Upper lobe of left lung (tissue), 6 donors: ENCODE data around the gene CDKL4. TPM values are rescaled to one million over a fixed set of nuclear protein-coding genes. Genes with fewer than 3 reads are reported as not detected.
"Not testable (repeated sequence)": the region's sequence is repeated elsewhere in the genome, so short reads cannot be mapped to it uniquely, and the experiment has no call there.

Experiments used
- ATAC-seq, 2 donors: fragments of 200-7000 bp; cut with Tn5 transposase; one replicate each; pipeline ENCODE4 v1.9.1; 2022; ENCODE audit warnings: mild to moderate bottlenecking in 2 of 2, moderate library complexity in 2 of 2; ENCODE audit not compliant: low FRiP score in 2 of 2
- DNase-seq, 2 donors: peaks; one replicate each; pipeline ENCODE4 v3.0.0-alpha.2; 2019 to 2020
- H3K27ac ChIP-seq, 4 donors: fragments of 200-600 bp; sonication (generic); one replicate each; pipeline ENCODE4 v1.5.1; 2016 to 2019
- H3K27me3 ChIP-seq, 4 donors: fragments of 200-600 bp; sonication (generic); one replicate each; pipeline ENCODE4 v1.5.1; 2017 to 2019
- H3K36me3 ChIP-seq, 4 donors: fragments of 200-600 bp; sonication (generic); one replicate each; pipeline ENCODE4 v1.5.1; 2016 to 2019
- H3K4me1 ChIP-seq, 4 donors: fragments of 200-600 bp; sonication (generic); one replicate each; pipeline ENCODE4 v1.5.1; 2018 to 2019
- H3K4me3 ChIP-seq, 4 donors: fragments of 200-600 bp; sonication (generic); one replicate each; pipeline ENCODE4 v1.5.1; 2017 to 2019; ENCODE audit warnings: mild to moderate bottlenecking in 2 of 4, moderate library complexity in 1 of 4
- H3K9me3 ChIP-seq, 4 donors: fragments of 200-600 bp; sonication (generic); one replicate each; pipeline ENCODE4 v1.5.1; 2018 to 2019
- CTCF ChIP-seq, 6 experiments: fragments of 450-650 bp in 4 of 6; fragments of 200-600 bp in 2 of 6; sonication (generic) in 2 of 6; IDR thresholded peaks; one replicate each; pipeline ENCODE4 v1.5.1; 2016 to 2019; ENCODE audit warnings: antibody characterized with exemption in 6 of 6
- EP300 ChIP-seq, 4 donors: sonication (generic); formaldehyde crosslinking; IDR thresholded peaks; one replicate each; pipeline ENCODE4 v1.5.1; 2017; ENCODE audit warnings: antibody characterized with exemption in 4 of 4, control low read depth in 2 of 4
- POLR2A ChIP-seq, 4 donors: fragments of 450-650 bp; IDR thresholded peaks; one replicate each; pipeline ENCODE4 v1.5.1; 2016 to 2017; ENCODE audit warnings: antibody characterized with exemption in 4 of 4, mild to moderate bottlenecking in 2 of 4
- POLR2AphosphoS5 ChIP-seq, 2 donors: sonication (generic); formaldehyde crosslinking; IDR thresholded peaks; one replicate each; pipeline ENCODE4 v1.5.1; 2017; ENCODE audit warnings: antibody characterized with exemption in 2 of 2
- WGBS, 2 donors: methylation state at CpG; one replicate each; pipeline ENCODE4 v1.1.5; 2017 to 2018; 5-methylcytosine and 5-hydroxymethylcytosine counted together
- total RNA-seq, 6 donors: library from RNA; depleted of rRNA in 4 of 6; stranded (reverse); fragments of >200 nt in 4 of 6; gene quantifications; one replicate each; pipeline versions ENCODE4 v1.1.0 to v1.2.1, GENCODE V29; 2016 to 2021
- donor health status: DM: no; HTN: no; CAD: no; lungs with moderate emphysema.
- donor health status: DM: no; HTN: yes; CAD: no; lungs with severe emphysema.

The CDKL4 gene
- total RNA-seq, 6 donors from 2014 or later = 0.54 to 5.2 (median 1.4) TPM; not detected in 2

- ATAC-seq (no peak), DNase-seq (no peak)
- no peaks in the 10 kb centered on the region for H3K9me3 ChIP-seq
- no peaks in the 10 kb centered on the region for H3K27me3 ChIP-seq
- no peaks in the 10 kb centered on the region for H3K36me3 ChIP-seq
- 70 to 75% methylated on average over 3 of the region's 3 CpGs for WGBS, 2 donors
- no peak for TF ChIP-seq POLR2AphosphoS5 (IDR thresholded peaks at IDR 0.05)
- no peak for TF ChIP-seq CTCF (IDR thresholded peaks at IDR 0.05)
- TF ChIP-seq POLR2A (IDR thresholded peaks at IDR 0.05) = no peak
- TF ChIP-seq EP300 (IDR thresholded peaks at IDR 0.05) = no peak
- no peak overlapping the region for H3K4me3 ChIP-seq
- no peak overlapping the region for H3K27ac ChIP-seq
- peaks cover 0 to 13% (median 7%) of the 10 kb centered on the region in 4 donors for H3K4me1 ChIP-seq
Measured at GRCh38 chr2:39142904-39143605, 100.7 kb downstream of the CDKL4 start.

DNA sequence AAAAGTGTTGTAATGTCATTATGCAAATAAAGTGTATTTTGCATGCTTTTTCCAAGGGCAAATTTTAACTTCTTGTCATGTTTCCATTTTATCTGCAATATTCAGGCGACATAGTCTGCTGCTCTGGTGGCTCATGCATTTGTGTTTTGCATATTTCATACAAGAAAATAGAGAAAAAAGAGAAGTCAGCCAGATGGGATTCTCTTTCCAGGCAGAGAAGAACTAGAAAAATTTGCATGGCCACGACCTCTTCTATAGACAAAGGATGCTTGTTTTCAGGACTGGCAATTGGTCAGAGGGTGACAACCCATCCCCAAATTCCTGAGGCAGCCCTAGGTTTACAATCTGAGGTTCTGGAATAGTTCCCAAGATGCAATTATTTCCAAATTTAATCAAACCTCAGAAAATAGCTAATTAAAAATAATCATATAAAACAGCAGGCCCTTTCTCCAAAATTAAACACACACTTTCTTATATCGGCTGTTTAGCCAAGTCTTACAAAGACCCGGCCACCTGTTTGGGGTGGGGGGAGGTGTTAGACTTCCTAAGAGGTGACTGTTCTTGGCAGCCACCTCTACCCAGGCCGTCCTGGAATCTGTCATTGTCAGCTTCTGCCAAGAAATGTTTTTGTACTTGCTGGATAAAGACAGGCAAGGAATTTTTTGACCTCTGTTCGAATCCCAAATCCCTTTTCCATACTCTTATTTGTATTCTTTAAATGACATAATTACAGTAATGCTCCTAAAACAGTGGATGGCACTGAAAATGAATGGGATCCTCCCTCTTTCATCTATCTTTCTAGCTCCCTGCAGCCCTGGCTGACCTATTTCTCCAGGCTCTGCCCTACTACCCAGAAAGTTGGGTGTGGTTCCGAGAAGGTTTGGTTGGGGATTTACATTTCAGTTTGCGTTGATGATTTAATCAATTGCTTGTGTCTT is 102.2 kb downstream of the CDKL4 start:
- no peak for TF ChIP-seq CTCF (IDR thresholded peaks at IDR 0.05)
- TF ChIP-seq POLR2A (IDR thresholded peaks at IDR 0.05) = no peak
- no peak for TF ChIP-seq POLR2AphosphoS5 (IDR thresholded peaks at IDR 0.05)
- TF ChIP-seq EP300 (IDR thresholded peaks at IDR 0.05) = no peak
- H3K27ac ChIP-seq = no peak overlapping the region
- DNase-seq (no peak), ATAC-seq (no peak)
- H3K4me3 ChIP-seq = no peak overlapping the region
- H3K36me3 ChIP-seq = no peaks in the 10 kb centered on the region
- no peaks in the 10 kb centered on the region for H3K9me3 ChIP-seq
- peaks cover 0 to 13% (median 7%) of the 10 kb centered on the region in 4 donors for H3K4me1 ChIP-seq
- 53 to 54% methylated on average over 8 of the region's 8 CpGs for WGBS, 2 donors
- H3K27me3 ChIP-seq = no peaks in the 10 kb centered on the region

GRCh38 chr2:39140948-39141333 is 102.8 kb downstream of the CDKL4 start:
- H3K9me3 ChIP-seq, H3K4me3 ChIP-seq, DNase-seq, H3K36me3 ChIP-seq, H3K27ac ChIP-seq, ATAC-seq, H3K27me3 ChIP-seq: not testable (repeated sequence)
- H3K4me1 ChIP-seq = peaks cover 0 to 13% (median 7%) of the 10 kb centered on the region in 4 donors
- WGBS, 2 donors = 83 to 93% methylated on average over 7 of the region's 7 CpGs

DNA sequence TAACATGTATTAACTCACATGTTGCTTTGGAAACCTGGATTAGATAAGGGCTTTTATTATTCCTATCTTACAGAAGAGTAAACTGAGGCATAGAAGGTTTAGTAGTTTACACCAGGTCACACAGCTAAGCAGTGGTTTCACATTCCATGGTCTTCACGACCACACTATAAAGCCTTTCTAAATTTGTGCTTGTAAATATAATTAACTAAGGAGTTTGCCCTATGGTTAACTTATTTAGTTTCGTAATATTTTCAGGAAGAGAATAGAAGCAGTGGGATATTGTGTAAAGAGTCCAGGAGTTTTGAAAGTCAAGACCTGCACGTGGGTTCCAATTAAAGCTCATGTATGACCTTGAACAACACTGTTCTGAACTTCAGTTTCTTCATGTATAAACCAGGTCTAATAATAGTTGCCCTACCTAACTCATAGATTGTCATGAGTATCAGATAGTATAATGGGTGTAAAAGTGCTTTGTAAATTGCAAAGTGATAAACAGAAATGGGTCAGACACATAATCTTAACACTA is 103.4 kb downstream of the CDKL4 start:
- WGBS, 2 donors = 41 to 47% methylated on average over 3 of the region's 3 CpGs
- no peaks in the 10 kb centered on the region for H3K27me3 ChIP-seq

More for the DNA sequence above, 103.4 kb downstream of the CDKL4 start:
- DNase-seq (no peak), ATAC-seq (no peak)
- Histone ChIP-seq H3K9me3 (no peaks in the 10 kb centered on the region), H3K36me3 (no peaks in the 10 kb centered on the region), H3K27ac (no peak overlapping the region), H3K4me3 (no peak overlapping the region), H3K4me1 (peaks cover 0 to 13% (median 7%) of the 10 kb centered on the region in 4 donors)
- TF ChIP-seq POLR2AphosphoS5 (IDR thresholded peaks at IDR 0.05) = no peak
- no peak for TF ChIP-seq POLR2A (IDR thresholded peaks at IDR 0.05)
- TF ChIP-seq EP300 (IDR thresholded peaks at IDR 0.05) = no peak
- TF ChIP-seq CTCF (IDR thresholded peaks at IDR 0.05) = no peak
